ENCODE measurements around the gene SUPT4H1.

SUPT4H1 gene

GRCh38 chr17:58309918-58310259 lies 42.1 kb downstream of the SUPT4H1 start:
- in situ Hi-C loops (cut with HindIII; ENCODE audit: low sequenced_read_pairs), result no loop called here
- no peak overlapping the region for H3K4me3 ChIP-seq (ENCODE audit: low read depth, low read length)
- no peak for DNase-seq (ENCODE audit: low read depth, low spot score)
- TF ChIP-seq, protein P1, sequence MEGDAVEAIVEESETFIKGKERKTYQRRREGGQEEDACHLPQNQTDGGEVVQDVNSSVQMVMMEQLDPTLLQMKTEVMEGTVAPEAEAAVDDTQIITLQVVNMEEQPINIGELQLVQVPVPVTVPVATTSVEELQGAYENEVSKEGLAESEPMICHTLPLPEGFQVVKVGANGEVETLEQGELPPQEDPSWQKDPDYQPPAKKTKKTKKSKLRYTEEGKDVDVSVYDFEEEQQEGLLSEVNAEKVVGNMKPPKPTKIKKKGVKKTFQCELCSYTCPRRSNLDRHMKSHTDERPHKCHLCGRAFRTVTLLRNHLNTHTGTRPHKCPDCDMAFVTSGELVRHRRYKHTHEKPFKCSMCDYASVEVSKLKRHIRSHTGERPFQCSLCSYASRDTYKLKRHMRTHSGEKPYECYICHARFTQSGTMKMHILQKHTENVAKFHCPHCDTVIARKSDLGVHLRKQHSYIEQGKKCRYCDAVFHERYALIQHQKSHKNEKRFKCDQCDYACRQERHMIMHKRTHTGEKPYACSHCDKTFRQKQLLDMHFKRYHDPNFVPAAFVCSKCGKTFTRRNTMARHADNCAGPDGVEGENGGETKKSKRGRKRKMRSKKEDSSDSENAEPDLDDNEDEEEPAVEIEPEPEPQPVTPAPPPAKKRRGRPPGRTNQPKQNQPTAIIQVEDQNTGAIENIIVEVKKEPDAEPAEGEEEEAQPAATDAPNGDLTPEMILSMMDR (IDR thresholded peaks at IDR 0.05; ENCODE audit: low read depth, low read length), result no peak

DNA sequence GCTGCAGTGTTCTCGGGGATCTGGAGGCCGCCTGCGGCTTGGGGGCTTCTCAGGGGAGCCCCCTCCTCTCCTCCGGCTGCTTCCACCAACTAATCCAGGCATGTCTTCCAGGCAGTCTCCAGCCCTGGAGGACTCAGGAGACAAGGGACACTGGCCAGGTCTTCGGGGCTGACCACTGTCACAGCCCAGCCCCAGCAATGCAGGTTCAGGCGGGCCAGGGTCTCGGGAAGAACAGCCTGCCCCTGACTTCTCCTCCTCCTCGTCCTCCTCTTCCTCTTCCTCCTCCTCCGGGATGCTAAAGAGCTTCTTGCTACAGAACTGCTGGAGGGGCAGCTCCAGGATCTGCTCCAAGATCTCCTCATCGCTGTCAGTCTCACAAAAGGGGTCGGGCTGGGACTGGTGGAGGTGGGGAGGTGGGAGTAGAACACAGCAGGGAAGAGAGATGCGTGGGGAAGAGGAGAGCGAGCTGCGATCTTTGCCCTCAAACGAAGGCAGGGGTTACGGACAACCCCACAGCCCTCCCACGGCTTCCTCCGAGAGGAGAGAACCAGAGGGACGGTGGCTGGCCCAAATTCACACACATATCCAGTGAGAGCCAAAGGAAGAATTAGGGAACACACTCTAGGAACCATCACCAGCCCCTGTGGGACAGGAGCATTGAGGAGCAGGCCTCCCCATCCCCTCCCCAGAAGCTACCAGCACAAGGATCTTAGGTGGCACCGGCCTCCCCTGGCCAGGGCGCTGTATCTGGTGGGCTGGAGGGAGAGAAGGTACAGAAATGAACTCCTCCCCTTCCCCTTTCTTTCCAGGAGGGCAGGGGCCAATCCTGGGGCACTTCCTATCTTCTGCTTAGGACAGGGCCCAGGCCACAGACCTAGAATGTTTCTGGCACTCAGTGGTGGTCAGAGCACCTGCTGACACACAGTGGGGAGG lies 42.8 kb downstream of the SUPT4H1 start:
- in situ Hi-C loops (cut with HindIII; ENCODE audit: low sequenced_read_pairs), result no loop called here
- no peak overlapping the region for H3K4me3 ChIP-seq (ENCODE audit: low read depth, low read length)
- TF ChIP-seq, protein P1 (IDR thresholded peaks at IDR 0.05; ENCODE audit: low read depth, low read length), result no peak
- no peak for DNase-seq (ENCODE audit: low read depth, low spot score)

GRCh38 chr17:58308173-58308984 lies 43.6 kb downstream of the SUPT4H1 start:
- H3K4me3 ChIP-seq (ENCODE audit: low read depth, low read length), result no peak overlapping the region
- TF ChIP-seq, protein P1 (IDR thresholded peaks at IDR 0.05; ENCODE audit: low read depth, low read length), result peak; percentile 44
- no peak for DNase-seq (ENCODE audit: low read depth, low spot score)
- in situ Hi-C loops (cut with HindIII; ENCODE audit: low sequenced_read_pairs), result no loop called here

DNA sequence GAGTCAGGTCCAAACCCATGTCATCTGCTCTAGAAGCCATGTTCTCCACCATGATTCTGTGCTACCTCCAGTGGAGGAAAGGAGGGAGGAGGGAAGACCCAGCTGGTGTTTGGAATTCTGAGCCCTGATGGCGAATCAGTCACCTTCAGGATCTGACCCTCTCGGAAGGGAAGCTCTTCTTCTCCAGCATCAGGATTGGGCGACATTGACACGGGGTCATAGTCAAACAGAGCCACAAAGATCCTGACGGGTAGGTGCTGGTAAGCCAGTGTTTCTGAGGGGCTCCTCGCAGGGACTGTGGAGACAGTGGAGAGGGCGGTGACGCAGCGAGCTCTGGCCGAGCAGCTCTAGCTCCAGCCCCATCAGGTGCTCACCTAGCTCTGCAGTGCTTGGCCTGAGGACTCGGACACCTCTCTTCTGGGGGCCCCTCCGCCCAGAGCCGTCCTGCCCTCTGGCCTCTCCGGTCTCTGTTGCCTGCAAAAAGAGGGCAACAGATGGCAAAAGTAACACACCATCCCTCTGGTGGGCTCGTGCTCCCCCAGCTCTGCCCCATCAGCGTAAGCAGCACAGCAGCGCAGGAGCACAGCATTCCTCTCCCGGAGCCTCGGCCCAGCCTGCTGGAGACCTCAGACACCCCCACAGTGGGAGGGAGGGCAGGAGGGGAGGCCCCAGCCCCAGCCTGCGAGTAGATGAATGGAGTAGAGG lies 44.4 kb downstream of the SUPT4H1 start:
- in situ Hi-C loops (cut with HindIII; ENCODE audit: low sequenced_read_pairs), result no loop called here
- no peak overlapping the region for H3K4me3 ChIP-seq (ENCODE audit: low read depth, low read length)
- DNase-seq (ENCODE audit: low read depth, low spot score), result no peak
- TF ChIP-seq, protein P1 (IDR thresholded peaks at IDR 0.05; ENCODE audit: low read depth, low read length), result no peak

DNA sequence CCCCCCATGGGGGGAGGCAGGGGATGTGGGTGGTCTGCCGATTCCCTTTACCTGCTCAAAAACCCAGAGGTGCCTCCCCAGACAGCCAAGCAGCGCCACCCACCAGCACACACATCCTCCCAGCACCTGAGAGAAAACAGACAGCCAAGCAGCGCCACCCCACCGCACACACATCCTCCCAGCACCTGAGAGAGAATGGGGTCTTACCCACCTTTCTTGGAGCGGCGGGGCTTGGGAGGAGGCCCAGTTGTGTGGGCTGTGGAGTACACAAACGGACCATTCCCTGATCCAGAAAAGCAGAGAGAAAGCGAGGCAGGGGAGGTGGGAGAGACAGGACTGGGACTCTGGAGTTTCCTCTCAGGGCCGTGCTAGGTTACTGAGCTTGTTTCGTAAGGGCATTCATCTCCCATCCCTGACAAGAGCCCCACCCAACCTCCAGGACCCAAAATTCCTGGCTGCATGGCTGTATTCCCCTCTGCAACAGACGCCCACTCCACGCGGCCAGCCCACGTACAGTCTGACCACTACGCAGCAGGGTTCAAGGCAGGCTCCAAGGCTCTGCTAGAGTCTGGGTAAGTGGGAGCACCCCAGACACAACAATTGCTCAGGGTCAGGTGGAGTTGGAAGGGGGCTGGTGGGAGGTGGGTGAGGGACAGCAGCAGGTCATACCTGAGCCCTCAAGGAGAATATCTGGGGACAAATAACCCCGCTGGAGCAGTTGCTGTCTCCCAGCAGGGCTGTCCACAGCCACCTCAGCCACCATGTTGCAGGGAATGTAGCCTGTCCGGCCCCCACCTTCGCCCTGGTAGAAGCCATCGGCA lies 45.7 kb downstream of the SUPT4H1 start:
- TF ChIP-seq, protein P1 (IDR thresholded peaks at IDR 0.05; ENCODE audit: low read depth, low read length), result no peak
- no peak overlapping the region for H3K4me3 ChIP-seq (ENCODE audit: low read depth, low read length)
- in situ Hi-C loops (cut with HindIII; ENCODE audit: low sequenced_read_pairs), result no loop called here
- no peak for DNase-seq (ENCODE audit: low read depth, low spot score)
